ENCODE data around the gene NEFH. TPM values are rescaled to one million over a fixed set of nuclear protein-coding genes. Genes with fewer than 3 reads are reported as not detected.

The NEFH gene
- total RNA-seq, 1 donor from 2014 or later, result 27.1 TPM

DNA sequence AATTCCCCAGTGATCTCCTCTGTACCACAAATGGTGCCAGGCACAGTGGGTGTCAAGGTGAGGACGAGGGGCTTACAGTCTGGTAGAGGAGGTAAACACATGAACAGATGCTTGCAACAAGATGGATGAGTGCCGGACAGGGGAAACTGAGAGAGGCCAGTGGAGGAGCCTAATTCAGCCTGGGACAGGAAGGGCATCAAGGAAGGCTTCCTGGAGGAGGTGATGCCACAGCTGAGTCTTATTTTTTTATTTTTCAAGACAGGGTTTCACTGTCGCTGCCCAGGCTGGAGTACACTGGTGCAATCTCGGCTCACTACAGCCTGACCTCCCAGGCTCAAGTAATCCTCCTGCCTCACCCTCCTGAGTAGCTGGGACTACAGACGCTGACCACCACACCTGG lies 18.8 kb upstream of the NEFH start:
- peaks cover 1% of the 10 kb centered on the region for H3K9me3 Mint-ChIP-seq (ENCODE audit: unreplicated experiment)
- H3K27ac Mint-ChIP-seq (ENCODE audit: unreplicated experiment), result no peak overlapping the region
- no peak for DNase-seq
- peaks cover 6% of the 10 kb centered on the region for H3K4me1 Mint-ChIP-seq (ENCODE audit: low read depth, unreplicated experiment)
- no peaks in the 10 kb centered on the region for H3K36me3 Mint-ChIP-seq (ENCODE audit: unreplicated experiment)
- peaks cover 6% of the 10 kb centered on the region for H3K27me3 Mint-ChIP-seq (ENCODE audit: unreplicated experiment)
- no peak overlapping the region for H3K4me3 Mint-ChIP-seq (ENCODE audit: unreplicated experiment)
- TF ChIP-seq, protein P1, sequence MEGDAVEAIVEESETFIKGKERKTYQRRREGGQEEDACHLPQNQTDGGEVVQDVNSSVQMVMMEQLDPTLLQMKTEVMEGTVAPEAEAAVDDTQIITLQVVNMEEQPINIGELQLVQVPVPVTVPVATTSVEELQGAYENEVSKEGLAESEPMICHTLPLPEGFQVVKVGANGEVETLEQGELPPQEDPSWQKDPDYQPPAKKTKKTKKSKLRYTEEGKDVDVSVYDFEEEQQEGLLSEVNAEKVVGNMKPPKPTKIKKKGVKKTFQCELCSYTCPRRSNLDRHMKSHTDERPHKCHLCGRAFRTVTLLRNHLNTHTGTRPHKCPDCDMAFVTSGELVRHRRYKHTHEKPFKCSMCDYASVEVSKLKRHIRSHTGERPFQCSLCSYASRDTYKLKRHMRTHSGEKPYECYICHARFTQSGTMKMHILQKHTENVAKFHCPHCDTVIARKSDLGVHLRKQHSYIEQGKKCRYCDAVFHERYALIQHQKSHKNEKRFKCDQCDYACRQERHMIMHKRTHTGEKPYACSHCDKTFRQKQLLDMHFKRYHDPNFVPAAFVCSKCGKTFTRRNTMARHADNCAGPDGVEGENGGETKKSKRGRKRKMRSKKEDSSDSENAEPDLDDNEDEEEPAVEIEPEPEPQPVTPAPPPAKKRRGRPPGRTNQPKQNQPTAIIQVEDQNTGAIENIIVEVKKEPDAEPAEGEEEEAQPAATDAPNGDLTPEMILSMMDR (IDR thresholded peaks at IDR 0.05; ENCODE audit: partially characterized antibody, unreplicated experiment), result no peak

DNA sequence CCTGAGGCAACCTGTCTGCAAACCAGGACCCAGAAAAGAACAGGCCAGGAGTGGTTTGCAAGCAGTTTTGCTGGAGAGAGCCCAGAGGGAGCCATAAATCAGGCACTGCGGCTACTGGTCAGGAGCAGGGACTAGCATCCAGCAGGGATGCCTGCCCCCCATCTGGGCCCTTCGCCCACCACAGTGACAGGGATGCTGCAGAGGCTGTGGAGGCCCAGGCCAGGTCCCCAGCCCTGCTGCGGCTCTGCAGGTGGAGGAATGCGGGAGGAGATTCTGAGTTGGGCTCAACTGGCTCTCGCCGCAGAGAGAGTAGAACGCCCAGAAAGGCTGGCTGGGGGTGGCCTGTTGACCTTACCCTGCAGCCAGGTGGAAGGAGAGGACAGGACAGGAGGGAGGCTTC lies 16.4 kb upstream of the NEFH start:
- TF ChIP-seq, protein P1 (IDR thresholded peaks at IDR 0.05; ENCODE audit: partially characterized antibody, unreplicated experiment), result no peak
- H3K4me1 Mint-ChIP-seq (ENCODE audit: low read depth, unreplicated experiment), result no peaks in the 10 kb centered on the region
- H3K27me3 Mint-ChIP-seq (ENCODE audit: unreplicated experiment), result peaks cover 6% of the 10 kb centered on the region
- no peak overlapping the region for H3K27ac Mint-ChIP-seq (ENCODE audit: unreplicated experiment)
- no peaks in the 10 kb centered on the region for H3K36me3 Mint-ChIP-seq (ENCODE audit: unreplicated experiment)
- DNase-seq, result no peak
- H3K4me3 Mint-ChIP-seq (ENCODE audit: unreplicated experiment), result no peak overlapping the region
- H3K9me3 Mint-ChIP-seq (ENCODE audit: unreplicated experiment), result no peaks in the 10 kb centered on the region

DNA sequence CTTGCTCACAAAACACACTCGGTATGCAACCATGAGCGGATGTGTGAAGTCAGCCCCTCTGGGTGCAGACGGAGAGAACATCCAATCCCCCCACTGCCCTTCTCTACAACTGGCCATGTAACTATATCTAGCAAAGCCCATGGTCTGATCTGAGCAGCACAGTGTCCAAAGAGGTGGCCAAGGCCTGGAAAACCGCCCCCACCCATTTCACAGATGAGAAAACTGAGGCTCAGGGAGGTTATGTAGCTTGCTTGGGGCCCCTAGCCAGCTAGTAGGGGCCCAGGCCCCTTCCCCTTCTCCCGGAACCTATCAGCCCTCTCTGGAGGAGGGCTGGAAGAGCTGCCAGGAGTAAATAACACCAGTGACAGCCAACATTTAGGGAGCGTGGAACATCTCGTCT lies 15.4 kb upstream of the NEFH start:
- H3K4me3 Mint-ChIP-seq (ENCODE audit: unreplicated experiment), result no peak overlapping the region
- no peak overlapping the region for H3K27ac Mint-ChIP-seq (ENCODE audit: unreplicated experiment)
- DNase-seq, result no peak
- no peaks in the 10 kb centered on the region for H3K36me3 Mint-ChIP-seq (ENCODE audit: unreplicated experiment)
- H3K4me1 Mint-ChIP-seq (ENCODE audit: low read depth, unreplicated experiment), result no peaks in the 10 kb centered on the region
- H3K27me3 Mint-ChIP-seq (ENCODE audit: unreplicated experiment), result peaks cover 7% of the 10 kb centered on the region
- H3K9me3 Mint-ChIP-seq (ENCODE audit: unreplicated experiment), result no peaks in the 10 kb centered on the region
- TF ChIP-seq, protein P1 (IDR thresholded peaks at IDR 0.05; ENCODE audit: partially characterized antibody, unreplicated experiment), result no peak

DNA sequence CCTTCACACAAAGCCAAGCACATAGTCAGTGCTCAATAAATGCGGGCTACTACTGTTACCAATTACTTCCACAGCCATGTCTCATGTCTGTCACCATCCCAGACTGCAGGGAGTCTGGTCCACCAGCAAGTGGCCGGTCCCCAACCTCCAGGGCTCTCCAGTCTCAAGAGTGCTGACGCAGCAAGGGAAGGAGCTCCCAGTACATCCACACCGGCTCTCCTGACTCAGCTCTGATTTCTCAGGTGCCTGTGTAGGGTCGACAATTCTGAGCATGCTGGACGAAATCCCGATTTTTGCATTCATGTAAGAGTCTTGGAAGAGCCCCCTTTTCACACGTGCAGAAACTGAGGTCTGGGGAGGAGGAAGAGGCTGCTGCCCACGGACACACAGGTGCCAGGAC lies 10.3 kb upstream of the NEFH start:
- Mint-ChIP-seq H3K4me1 (ENCODE audit: low read depth, unreplicated experiment) (peaks cover 4% of the 10 kb centered on the region), H3K36me3 (ENCODE audit: unreplicated experiment) (no peaks in the 10 kb centered on the region), H3K27ac (ENCODE audit: unreplicated experiment) (no peak overlapping the region), H3K9me3 (ENCODE audit: unreplicated experiment) (peaks cover 2% of the 10 kb centered on the region), H3K4me3 (ENCODE audit: unreplicated experiment) (peak overlapping the region; percentile 66), H3K27me3 (ENCODE audit: unreplicated experiment) (peaks cover 1% of the 10 kb centered on the region)
- DNase-seq, result no peak
- TF ChIP-seq, protein P1 (IDR thresholded peaks at IDR 0.05; ENCODE audit: partially characterized antibody, unreplicated experiment), result no peak

DNA sequence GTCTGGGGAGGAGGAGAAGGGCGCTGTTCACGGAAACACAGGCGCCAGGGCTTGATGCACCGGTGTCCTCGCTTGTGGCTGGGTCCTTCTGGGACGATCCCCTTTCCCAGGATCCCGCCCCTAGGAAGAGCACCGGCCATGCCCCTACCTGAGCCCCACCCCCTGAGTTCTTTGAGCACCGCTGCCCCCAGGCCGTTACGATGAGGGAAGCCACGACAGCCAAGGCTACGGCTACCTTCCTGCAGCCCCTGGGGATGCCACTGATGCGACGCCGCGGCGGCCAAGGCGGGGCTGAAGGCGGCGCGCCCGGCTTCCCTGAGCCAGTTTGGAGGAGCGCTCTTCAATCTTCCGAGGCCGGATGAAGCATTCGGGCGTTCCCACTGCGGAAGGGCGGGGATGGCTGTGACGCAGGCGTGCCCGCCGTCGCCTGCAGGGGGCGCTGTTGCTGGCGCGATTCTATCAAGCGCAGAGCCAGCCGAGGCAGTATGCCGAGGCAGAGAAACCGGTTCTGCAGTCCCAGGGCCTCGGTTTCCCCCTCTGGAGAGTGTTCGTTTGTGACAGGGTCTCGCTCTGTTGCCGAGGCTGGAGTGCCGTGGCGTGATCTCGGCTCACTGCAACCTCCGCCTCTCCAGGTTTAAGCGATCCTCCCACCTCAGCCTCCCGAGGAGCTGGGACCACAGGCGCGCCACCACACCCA lies 9.7 kb upstream of the NEFH start:
- Mint-ChIP-seq H3K4me3 (ENCODE audit: unreplicated experiment) (peak overlapping the region; percentile 66), H3K27ac (ENCODE audit: unreplicated experiment) (no peak overlapping the region), H3K36me3 (ENCODE audit: unreplicated experiment) (no peaks in the 10 kb centered on the region), H3K27me3 (ENCODE audit: unreplicated experiment) (peaks cover 1% of the 10 kb centered on the region), H3K9me3 (ENCODE audit: unreplicated experiment) (peaks cover 2% of the 10 kb centered on the region), H3K4me1 (ENCODE audit: low read depth, unreplicated experiment) (peaks cover 5% of the 10 kb centered on the region)
- TF ChIP-seq, protein P1 (IDR thresholded peaks at IDR 0.05; ENCODE audit: partially characterized antibody, unreplicated experiment), result peak; percentile 99
- DNase-seq, result peak; percentile 95
